HepG2 (cell line): ENCODE results near the gene SYNJ2. TPM values are rescaled to one million over a fixed set of nuclear protein-coding genes. Genes with fewer than 3 reads are reported as not detected.

ENCODE experiments used
- ATAC-seq: fragments of 200-7000 bp; cut with Tn5 transposase; 3 replicates; pipeline ENCODE4 v1.9.1; 2020; ENCODE audit warnings: mild to moderate bottlenecking, moderate library complexity
- BruUV-seq: library from RNA; stranded (reverse); fragments of 400-500 nt; replicated peaks from 2 replicates; lab custom pipeline; 2021; lab: Mats Ljungman, UMichigan
- CTCF ChIA-PET: fragments of 300-600 bp; formaldehyde crosslinking; extraction: SDS; loops from one replicate; lab custom pipeline; 2021; ENCODE audit warnings: low total read pairs, inconsistent platforms, low intra/inter-chr PET ratio; lab: Yijun Ruan, JAX
- POLR2A ChIA-PET: fragments of 350-600 bp; sonication (Branson Sonifier 250); formaldehyde crosslinking; loops from one replicate; lab custom pipeline; 2020; ENCODE audit warnings: antibody characterized with exemption, inconsistent platforms; lab: Yijun Ruan, JAX
- DNase-seq: peaks from one replicate; pipeline ENCODE4 v3.0.0-alpha.2; 2015; ENCODE audit warnings: low spot score
- FAIRE-seq: peaks from 3 replicates; lab custom pipeline; 2011; peaks lifted over from hg19 to GRCh38; lab: Jason Lieb, UNC
- H2AFZ ChIP-seq: one replicate; pipeline ENCODE4 v1.6.1; 2011; ENCODE audit warnings: low read length, inconsistent platforms
- H3K27ac ChIP-seq: fragments of 300-600 bp; 3 replicates; pipeline ENCODE4 v1.8.0; 2011; ENCODE audit warnings: mixed run types, mild to moderate bottlenecking, mixed read lengths, low read length, inconsistent platforms; ENCODE audit not compliant: insufficient read depth; ENCODE audit errors: extremely low read length
- H3K27me3 ChIP-seq, 2 experiments: fragments of 200-600 bp in 1 of 2; 2 replicates in 1 of 2; 3 replicates in 1 of 2; pipeline versions ENCODE4 v1.6.0 to v1.8.0; 2011; ENCODE audit warnings: low read length in 2 of 2, mild to moderate bottlenecking in 2 of 2, moderate library complexity in 2 of 2, inconsistent platforms in 1 of 2; ENCODE audit not compliant: insufficient read depth in 2 of 2, control insufficient read depth in 1 of 2
- H3K36me3 ChIP-seq, 2 experiments: fragments of 200-600 bp in 1 of 2; replicated peaks in 1 of 2; 2 replicates in 1 of 2; 3 replicates in 1 of 2; pipeline versions ENCODE4 v1.5.1 to v1.8.0; 2011; ENCODE audit warnings: low read length in 2 of 2, inconsistent platforms in 1 of 2; ENCODE audit not compliant: insufficient read depth in 2 of 2, control insufficient read depth in 1 of 2
- H3K4me1 ChIP-seq: 2 replicates; pipeline ENCODE4 v1.5.1; 2012; ENCODE audit warnings: low read length, inconsistent platforms; ENCODE audit not compliant: insufficient read depth
- H3K4me2 ChIP-seq: 2 replicates; pipeline ENCODE4 v1.6.0; 2011; ENCODE audit warnings: low read depth, low read length, inconsistent platforms
- H3K4me3 ChIP-seq, 3 experiments: fragments of 200-600 bp in 1 of 3; sonication (generic), shearing (Covaris generic) in 1 of 3; replicated peaks in 1 of 3; 2 replicates each; pipeline ENCODE4 v1.5.1; 2011 to 2016; ENCODE audit warnings: low read length in 3 of 3, inconsistent platforms in 2 of 3, low read depth in 2 of 3, mild to moderate bottlenecking in 2 of 3, control low read depth in 1 of 3, mixed read lengths in 1 of 3; ENCODE audit not compliant: insufficient read depth in 1 of 3
- H3K79me2 ChIP-seq: one replicate; pipeline ENCODE4 v1.6.1; 2011; ENCODE audit warnings: low read length, inconsistent platforms; ENCODE audit not compliant: insufficient read depth
- H3K9ac ChIP-seq: 2 replicates; pipeline ENCODE4 v1.6.0; 2011; ENCODE audit warnings: mild to moderate bottlenecking, low read depth, low read length, inconsistent platforms; ENCODE audit not compliant: insufficient read depth
- H3K9me3 ChIP-seq: 2 replicates; pipeline ENCODE4 v1.5.1; 2012; ENCODE audit warnings: mild to moderate bottlenecking, low read length
- H4K20me1 ChIP-seq: 2 replicates; pipeline ENCODE4 v1.6.0; 2011; ENCODE audit warnings: inconsistent platforms, mild to moderate bottlenecking, low read length, moderate library complexity; ENCODE audit not compliant: insufficient read depth
- CREM ChIP-seq, 2 experiments: sonication (generic) in 1 of 2; formaldehyde crosslinking in 1 of 2; IDR thresholded peaks; 2 replicates each; pipeline versions ENCODE4 v1.4.0 to v1.6.1; 2016 to 2020; ENCODE audit warnings: antibody characterized with exemption in 1 of 2, mild to moderate bottlenecking in 1 of 2, missing genetic modification reagents in 1 of 2
- FOXA3 ChIP-seq: IDR thresholded peaks from 2 replicates; pipeline ENCODE4 v1.6.1; 2016; ENCODE audit warnings: missing genetic modification reagents, missing compliant biosample characterization
- SAP130 ChIP-seq: IDR thresholded peaks from 2 replicates; pipeline ENCODE4 v1.6.1; 2016; ENCODE audit warnings: low read depth
- TOPORS ChIP-seq: sonication (generic); formaldehyde crosslinking; IDR thresholded peaks from 2 replicates; pipeline ENCODE4 v1.8.0; 2023; ENCODE audit warnings: mild to moderate bottlenecking, missing genetic modification reagents
- ZBTB42 ChIP-seq: sonication (generic); formaldehyde crosslinking; IDR thresholded peaks from 2 replicates; pipeline ENCODE4 v1.5.0; 2020; ENCODE audit warnings: mild to moderate bottlenecking, missing genetic modification reagents
- ZNF10 ChIP-seq: sonication (generic); formaldehyde crosslinking; IDR thresholded peaks from 2 replicates; pipeline ENCODE4 v1.4.0; 2020; ENCODE audit warnings: mild to moderate bottlenecking, low read depth, missing genetic modification reagents, borderline replicate concordance
- ZNF3 ChIP-seq: IDR thresholded peaks from 2 replicates; pipeline ENCODE4 v1.7.0; 2017; ENCODE audit warnings: inconsistent platforms
- WGBS: methylation state at CpG from one replicate; pipeline ENCODE4 v1.1.6; 2017; ENCODE audit warnings: low lambda C conversion rate; 5-methylcytosine and 5-hydroxymethylcytosine counted together
- in situ Hi-C: cut with HindIII; loops from 2 replicates; pipeline ENCODE4 v1.10.0; 2017; ENCODE audit warnings: low pct_unique_long_range_greater_than_20kb; ENCODE audit not compliant: extremely low pct_ligation_motif_present
- intact Hi-C: fragments of 100-400 bp; cut with micrococcal nuclease; formaldehyde crosslinking; loops from one replicate; pipeline ENCODE4 v1.10.0; 2022; ENCODE audit not compliant: unreplicated experiment
- polyA plus RNA-seq, 8 experiments: library from polyadenylated mRNA; depleted of rRNA in 3 of 8; stranded (reverse) in 7 of 8; unstranded in 1 of 8; fragments of >200 nt; fragmentation: Illumina TruSeq in 4 of 8; extraction: Trizol in 4 of 8; gene quantifications; 2 replicates each; pipeline versions ENCODE4 v1.2.1 to v1.2.3, GENCODE V29; 2011 to 2016; ENCODE audit warnings: low read depth in 4 of 8, missing spikeins in 1 of 8, mixed read lengths in 1 of 8; ENCODE audit not compliant: insufficient read depth in 1 of 8
- total RNA-seq, 5 experiments: library from RNA; depleted of rRNA; stranded (reverse); fragments of >200 nt; fragmentation: Illumina TruSeq; extraction: Trizol; gene quantifications; 2 replicates each; pipeline ENCODE4 v1.2.3, GENCODE V29; 2016; ENCODE audit warnings: low read depth in 1 of 5
- TF ChIP-seq, protein P1 (sequence below): sonication (generic); formaldehyde crosslinking; conservative IDR thresholded peaks from 2 replicates; pipeline ENCODE4 v1.4.0; 2020; ENCODE audit warnings: mild to moderate bottlenecking, missing genetic modification reagents, moderate library complexity
- TF ChIP-seq, protein P2 (sequence below): sonication (generic); formaldehyde crosslinking; IDR thresholded peaks from 2 replicates; pipeline ENCODE4 v1.4.0; 2020; ENCODE audit warnings: missing genetic modification reagents, borderline replicate concordance
- TF ChIP-seq, protein P3 (sequence below): IDR thresholded peaks from 2 replicates; pipeline ENCODE4 v1.6.1; 2016; ENCODE audit warnings: mild to moderate bottlenecking

SYNJ2 gene
- total and polyA plus RNA-seq, 2 of the 13 experiments (the other 11 are each of a cell fraction or from before 2014, with no cell fraction given), result 39.1 to 57.6 TPM

DNA sequence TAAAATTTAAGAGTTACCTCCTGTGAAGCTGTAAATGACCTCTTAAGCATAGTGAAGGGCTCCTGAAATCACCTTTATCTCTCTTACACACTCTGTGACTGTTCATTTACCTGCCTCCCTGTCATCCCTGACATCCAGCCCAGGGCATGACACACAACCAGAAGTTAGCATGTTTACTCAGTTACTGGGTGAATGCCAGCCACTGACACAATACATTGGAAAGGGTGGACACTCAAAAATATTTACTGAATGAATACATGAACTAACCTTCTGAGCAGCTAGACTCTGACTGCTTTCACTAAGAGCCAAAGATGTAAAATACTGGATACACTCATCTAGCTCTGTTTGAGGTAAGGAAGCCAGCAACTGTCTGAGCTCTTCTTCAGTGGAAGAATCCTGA lies 161.1 kb downstream of the SYNJ2 start:
- ATAC-seq, result peak; percentile 44; the same call in 1 of the 3 replicates
- CTCF ChIA-PET, result interaction anchor here (0.8 to 1.9 kb wide), 2 partner anchors 11 to 63 kb away, joined by 3 to 19 read pairs; no protein-coding TSS in a partner anchor

DNA sequence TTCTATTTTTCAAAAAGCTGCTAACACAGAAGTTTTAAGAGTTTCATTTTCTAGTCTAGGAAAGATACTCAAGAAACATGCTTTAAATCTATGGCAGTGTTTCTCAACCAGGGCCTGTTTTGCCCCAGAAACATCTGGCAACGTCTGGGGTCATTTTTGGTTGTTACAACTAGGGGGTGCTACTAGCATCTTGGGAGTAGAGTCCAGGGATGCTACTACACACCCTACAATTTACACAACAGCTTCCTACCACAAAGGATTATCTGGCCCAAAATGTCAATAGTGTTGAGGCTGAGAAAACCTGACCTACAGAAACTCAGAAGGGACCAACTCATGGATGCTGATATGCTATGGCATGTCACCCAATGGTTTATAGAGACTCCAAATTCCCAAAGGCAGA lies 162.0 kb downstream of the SYNJ2 start:
- no peak overlapping the region for H3K4me2 ChIP-seq
- no peaks in the 10 kb centered on the region for H3K9me3 ChIP-seq
- no peaks in the 10 kb centered on the region for H4K20me1 ChIP-seq
- H3K27ac ChIP-seq, result no peak overlapping the region
- CTCF ChIA-PET, result interaction anchor here (0.8 to 1.9 kb wide), 2 partner anchors 12 to 62 kb away, joined by 3 to 19 read pairs; no protein-coding TSS in a partner anchor
- POLR2A ChIA-PET, result interaction anchor here (1.2 kb wide), 1 partner anchor 62 kb away, joined by 3 read pairs; no protein-coding TSS in a partner anchor
- H3K4me1 ChIP-seq, result no peaks in the 10 kb centered on the region
- H3K4me3 ChIP-seq, result no peak overlapping the region
- DNase-seq (peak; percentile 48), ATAC-seq (peak; percentile 82), FAIRE-seq (peak; percentile 61)
- BruUV-seq, result no TSS peak
- WGBS, result 15% methylated on average over 1 of the region's 1 CpG
- in situ Hi-C loops (loop anchor here (5.0 kb wide), 1 partner anchor 64 kb away; no protein-coding TSS in a partner anchor), intact Hi-C loops (loop anchor here (1.0 to 2.0 kb wide), 2 partner anchors 25 to 62 kb away; partner anchors contain the start of genes GTF2H5 and SERAC1)
- H3K79me2 ChIP-seq, result no peaks in the 10 kb centered on the region
- H2AFZ ChIP-seq, result no peak overlapping the region
- H3K27me3 ChIP-seq, result no peaks in the 10 kb centered on the region
- peaks cover 1 to 4% of the 10 kb centered on the region in 2 experiments; a peak in 3 of 5 replicates for H3K36me3 ChIP-seq
- H3K9ac ChIP-seq, result no peak overlapping the region
- TF ChIP-seq, protein P1, sequence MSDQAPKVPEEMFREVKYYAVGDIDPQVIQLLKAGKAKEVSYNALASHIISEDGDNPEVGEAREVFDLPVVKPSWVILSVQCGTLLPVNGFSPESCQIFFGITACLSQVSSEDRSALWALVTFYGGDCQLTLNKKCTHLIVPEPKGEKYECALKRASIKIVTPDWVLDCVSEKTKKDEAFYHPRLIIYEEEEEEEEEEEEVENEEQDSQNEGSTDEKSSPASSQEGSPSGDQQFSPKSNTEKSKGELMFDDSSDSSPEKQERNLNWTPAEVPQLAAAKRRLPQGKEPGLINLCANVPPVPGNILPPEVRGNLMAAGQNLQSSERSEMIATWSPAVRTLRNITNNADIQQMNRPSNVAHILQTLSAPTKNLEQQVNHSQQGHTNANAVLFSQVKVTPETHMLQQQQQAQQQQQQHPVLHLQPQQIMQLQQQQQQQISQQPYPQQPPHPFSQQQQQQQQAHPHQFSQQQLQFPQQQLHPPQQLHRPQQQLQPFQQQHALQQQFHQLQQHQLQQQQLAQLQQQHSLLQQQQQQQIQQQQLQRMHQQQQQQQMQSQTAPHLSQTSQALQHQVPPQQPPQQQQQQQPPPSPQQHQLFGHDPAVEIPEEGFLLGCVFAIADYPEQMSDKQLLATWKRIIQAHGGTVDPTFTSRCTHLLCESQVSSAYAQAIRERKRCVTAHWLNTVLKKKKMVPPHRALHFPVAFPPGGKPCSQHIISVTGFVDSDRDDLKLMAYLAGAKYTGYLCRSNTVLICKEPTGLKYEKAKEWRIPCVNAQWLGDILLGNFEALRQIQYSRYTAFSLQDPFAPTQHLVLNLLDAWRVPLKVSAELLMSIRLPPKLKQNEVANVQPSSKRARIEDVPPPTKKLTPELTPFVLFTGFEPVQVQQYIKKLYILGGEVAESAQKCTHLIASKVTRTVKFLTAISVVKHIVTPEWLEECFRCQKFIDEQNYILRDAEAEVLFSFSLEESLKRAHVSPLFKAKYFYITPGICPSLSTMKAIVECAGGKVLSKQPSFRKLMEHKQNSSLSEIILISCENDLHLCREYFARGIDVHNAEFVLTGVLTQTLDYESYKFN (CRISPR knock-in tag), result no peak
- TF ChIP-seq CREM (IDR thresholded peaks at IDR 0.05), result no peak
- no peak for TF ChIP-seq CREM (CRISPR knock-in tag; IDR thresholded peaks at IDR 0.05)
- TF ChIP-seq, protein P2, sequence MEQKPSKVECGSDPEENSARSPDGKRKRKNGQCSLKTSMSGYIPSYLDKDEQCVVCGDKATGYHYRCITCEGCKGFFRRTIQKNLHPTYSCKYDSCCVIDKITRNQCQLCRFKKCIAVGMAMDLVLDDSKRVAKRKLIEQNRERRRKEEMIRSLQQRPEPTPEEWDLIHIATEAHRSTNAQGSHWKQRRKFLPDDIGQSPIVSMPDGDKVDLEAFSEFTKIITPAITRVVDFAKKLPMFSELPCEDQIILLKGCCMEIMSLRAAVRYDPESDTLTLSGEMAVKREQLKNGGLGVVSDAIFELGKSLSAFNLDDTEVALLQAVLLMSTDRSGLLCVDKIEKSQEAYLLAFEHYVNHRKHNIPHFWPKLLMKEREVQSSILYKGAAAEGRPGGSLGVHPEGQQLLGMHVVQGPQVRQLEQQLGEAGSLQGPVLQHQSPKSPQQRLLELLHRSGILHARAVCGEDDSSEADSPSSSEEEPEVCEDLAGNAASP (CRISPR knock-in tag), result peak; percentile 50; the same call in 1 of the 2 replicates
- TF ChIP-seq FOXA3 (CRISPR knock-in tag), result peak; percentile 43; the same call in 1 of the 2 replicates
- TF ChIP-seq ZBTB42, result peak; percentile 95

More for the DNA sequence above, 161.1 kb downstream of the SYNJ2 start:
- TF ChIP-seq ZNF10 (no peak), TOPORS (CRISPR knock-in tag) (no peak), ZNF3 (CRISPR knock-in tag) (peak; percentile 67; the same call in 1 of the 2 replicates), FOXA3 (CRISPR knock-in tag) (peak; percentile 63), SAP130 (CRISPR knock-in tag) (peak; percentile 49; the same call in 1 of the 2 replicates)
- TF ChIP-seq, protein P3, sequence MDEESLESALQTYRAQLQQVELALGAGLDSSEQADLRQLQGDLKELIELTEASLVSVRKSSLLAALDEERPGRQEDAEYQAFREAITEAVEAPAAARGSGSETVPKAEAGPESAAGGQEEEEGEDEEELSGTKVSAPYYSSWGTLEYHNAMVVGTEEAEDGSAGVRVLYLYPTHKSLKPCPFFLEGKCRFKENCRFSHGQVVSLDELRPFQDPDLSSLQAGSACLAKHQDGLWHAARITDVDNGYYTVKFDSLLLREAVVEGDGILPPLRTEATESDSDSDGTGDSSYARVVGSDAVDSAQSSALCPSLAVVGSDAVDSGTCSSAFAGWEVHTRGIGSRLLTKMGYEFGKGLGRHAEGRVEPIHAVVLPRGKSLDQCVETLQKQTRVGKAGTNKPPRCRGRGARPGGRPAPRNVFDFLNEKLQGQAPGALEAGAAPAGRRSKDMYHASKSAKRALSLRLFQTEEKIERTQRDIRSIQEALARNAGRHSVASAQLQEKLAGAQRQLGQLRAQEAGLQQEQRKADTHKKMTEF (CRISPR knock-in tag), result no peak
- no peak overlapping the region for H2AFZ ChIP-seq
- DNase-seq (peak; percentile 70), FAIRE-seq (no peak)
- H3K27ac ChIP-seq, result no peak overlapping the region
- POLR2A ChIA-PET, result no interaction called here
- no peaks in the 10 kb centered on the region for H3K9me3 ChIP-seq
- no peaks in the 10 kb centered on the region for H3K4me1 ChIP-seq
- in situ Hi-C loops, result loop anchor here (5.0 kb wide), 1 partner anchor 65 kb away; no protein-coding TSS in a partner anchor
- H3K36me3 ChIP-seq, result peaks cover 1 to 4% of the 10 kb centered on the region in 2 experiments; a peak in 3 of 5 replicates
- no peaks in the 10 kb centered on the region for H4K20me1 ChIP-seq
- H3K9ac ChIP-seq, result no peak overlapping the region
- no peak overlapping the region for H3K4me2 ChIP-seq
- intact Hi-C loops, result loop anchor here (1.0 to 2.0 kb wide), 2 partner anchors 26 to 63 kb away; partner anchors contain the start of genes GTF2H5 and SERAC1
- no peaks in the 10 kb centered on the region for H3K27me3 ChIP-seq
- no peak overlapping the region for H3K4me3 ChIP-seq
- no TSS peak for BruUV-seq
- H3K79me2 ChIP-seq, result no peaks in the 10 kb centered on the region
